GM12878 (cell line): Measurements from ENCODE around the gene SDS. TPM values are rescaled to one million over a fixed set of nuclear protein-coding genes. Genes with fewer than 3 reads are reported as not detected.

Source experiments
- BHLHE40 ChIP-seq, 2 experiments: fragments of 450-650 bp in 1 of 2; IDR thresholded peaks; 2 replicates each; pipeline ENCODE4 v1.6.1; 2011 to 2017; ENCODE audit warnings: low read depth in 2 of 2, borderline replicate concordance in 1 of 2, improper control_type of control experiment in 1 of 2, low read length in 1 of 2, mild to moderate bottlenecking in 1 of 2
- BMI1 ChIP-seq: fragments of 450-650 bp; IDR thresholded peaks from 2 replicates; pipeline ENCODE4 v1.6.1; 2016; ENCODE audit warnings: mild to moderate bottlenecking, moderate library complexity, borderline replicate concordance
- JUND ChIP-seq: IDR thresholded peaks from 2 replicates; pipeline ENCODE4 v1.6.1; 2012; ENCODE audit warnings: low read depth, mild to moderate bottlenecking, low read length, improper control_type of control experiment, moderate library complexity
- KDM1A ChIP-seq: fragments of 200-600 bp; sonication (generic); IDR thresholded peaks from 2 replicates; pipeline ENCODE4 v1.6.1; 2016; ENCODE audit warnings: borderline replicate concordance
- POLR2A ChIP-seq: IDR thresholded peaks from 2 replicates; pipeline ENCODE4 v1.6.1; 2011; ENCODE audit warnings: low read depth, mild to moderate bottlenecking, low read length
- POLR2AphosphoS5 ChIP-seq: IDR thresholded peaks from 2 replicates; pipeline ENCODE4 v1.6.1; 2011; ENCODE audit warnings: mild to moderate bottlenecking, low read length, inconsistent platforms
- RBBP5 ChIP-seq: fragments of 200-600 bp; sonication (generic); conservative IDR thresholded peaks from 2 replicates; pipeline ENCODE4 v1.6.1; 2016
- RUNX3 ChIP-seq: IDR thresholded peaks from 2 replicates; pipeline ENCODE4 v1.6.1; 2012; ENCODE audit warnings: low read length, inconsistent platforms
- polyA plus RNA-seq, 11 experiments: library from polyadenylated mRNA; depleted of rRNA in 4 of 11; unstranded in 6 of 11; stranded (reverse) in 5 of 11; fragments of >200 nt; fragmentation: Nextera tagmentation in 4 of 11; fragmentation: Illumina TruSeq in 1 of 11; extraction: Ambion mirVana in 4 of 11; extraction: Trizol in 1 of 11; gene quantifications; 1 replicate in 1 of 11; 2 replicates in 10 of 11; pipeline versions ENCODE4 v1.2.1 to v1.2.3, GENCODE V29; 2011 to 2016; ENCODE audit warnings: inconsistent platforms in 2 of 11, missing spikeins in 2 of 11, low read depth in 1 of 11
- total RNA-seq, 4 experiments: library from RNA; depleted of rRNA in 3 of 4; stranded (reverse); fragments of >200 nt in 3 of 4; fragmentation: Illumina TruSeq in 1 of 4; extraction: Trizol in 1 of 4; gene quantifications; 2 replicates each; pipeline versions ENCODE4 v1.2.1 to v1.2.3, GENCODE V29; 2013 to 2021
- TF ChIP-seq, protein P1 (sequence below): fragments of 150-350 bp; IDR thresholded peaks from 2 replicates; pipeline ENCODE4 v1.6.1; 2016; ENCODE audit warnings: low read depth, low read length
- TF ChIP-seq, protein P2 (sequence below): fragments of 450-650 bp; IDR thresholded peaks from 2 replicates; pipeline ENCODE4 v1.6.1; 2017; ENCODE audit warnings: mild to moderate bottlenecking, moderate library complexity
- TF ChIP-seq, protein P3 (sequence below): IDR thresholded peaks from 2 replicates; pipeline ENCODE4 v1.6.1; 2012; ENCODE audit warnings: low read depth, low read length, improper control_type of control experiment
- TF ChIP-seq, protein P4 (sequence below): fragments of 450-650 bp; IDR thresholded peaks from 2 replicates; pipeline ENCODE4 v1.6.1; 2018; ENCODE audit warnings: mild to moderate bottlenecking, low read depth, moderate library complexity; ENCODE audit not compliant: partially characterized antibody
- TF ChIP-seq, protein P5 (sequence below): IDR thresholded peaks from 2 replicates; pipeline ENCODE4 v1.6.1; 2012; ENCODE audit warnings: low read depth, low read length, improper control_type of control experiment
- TF ChIP-seq, protein P6 (sequence below): fragments of 450-650 bp; IDR thresholded peaks from 2 replicates; pipeline ENCODE4 v1.6.1; 2017; ENCODE audit warnings: mild to moderate bottlenecking, low read depth, inconsistent platforms; ENCODE audit not compliant: poor library complexity, severe bottlenecking

The SDS gene
- total and polyA plus RNA-seq, 10 of the 15 experiments (the other 5 are each of a cell fraction or from before 2014, with no cell fraction given): 0.18 TPM; not detected in 9

DNA sequence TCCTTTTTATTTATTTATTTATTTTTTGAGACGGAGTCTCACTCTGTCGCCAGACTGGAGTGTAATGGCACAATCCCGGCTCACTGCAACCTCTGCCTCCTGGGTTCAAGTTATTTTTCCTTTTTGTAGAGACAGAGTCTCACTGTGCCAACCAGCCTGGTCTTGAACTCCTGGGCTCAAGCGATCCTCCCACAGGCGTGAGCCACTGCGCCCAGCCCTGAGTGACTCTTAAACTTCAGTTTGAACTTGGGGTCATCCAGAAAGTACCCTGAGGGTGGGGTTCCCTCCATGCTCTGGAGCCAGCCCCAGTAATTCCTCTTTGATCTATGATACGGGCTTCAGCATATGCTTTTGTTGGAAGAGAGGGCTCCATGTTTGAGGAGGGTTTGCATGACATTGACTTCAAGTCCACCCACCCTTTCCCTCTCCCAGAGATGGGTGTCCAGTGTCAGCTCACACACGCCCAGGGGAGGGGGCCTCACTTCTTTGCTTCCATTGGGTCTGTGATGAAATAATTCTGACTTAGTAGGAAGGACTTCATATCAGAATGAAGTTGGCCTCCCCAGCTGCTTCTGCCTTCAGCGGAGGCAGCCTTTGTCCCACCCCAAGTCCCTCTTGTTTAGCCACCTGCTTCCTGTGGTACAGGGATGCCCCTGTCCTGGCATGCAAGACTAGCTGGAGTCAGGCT lies 11.9 kb downstream of the SDS start (continued):
- TF ChIP-seq, protein P1, sequence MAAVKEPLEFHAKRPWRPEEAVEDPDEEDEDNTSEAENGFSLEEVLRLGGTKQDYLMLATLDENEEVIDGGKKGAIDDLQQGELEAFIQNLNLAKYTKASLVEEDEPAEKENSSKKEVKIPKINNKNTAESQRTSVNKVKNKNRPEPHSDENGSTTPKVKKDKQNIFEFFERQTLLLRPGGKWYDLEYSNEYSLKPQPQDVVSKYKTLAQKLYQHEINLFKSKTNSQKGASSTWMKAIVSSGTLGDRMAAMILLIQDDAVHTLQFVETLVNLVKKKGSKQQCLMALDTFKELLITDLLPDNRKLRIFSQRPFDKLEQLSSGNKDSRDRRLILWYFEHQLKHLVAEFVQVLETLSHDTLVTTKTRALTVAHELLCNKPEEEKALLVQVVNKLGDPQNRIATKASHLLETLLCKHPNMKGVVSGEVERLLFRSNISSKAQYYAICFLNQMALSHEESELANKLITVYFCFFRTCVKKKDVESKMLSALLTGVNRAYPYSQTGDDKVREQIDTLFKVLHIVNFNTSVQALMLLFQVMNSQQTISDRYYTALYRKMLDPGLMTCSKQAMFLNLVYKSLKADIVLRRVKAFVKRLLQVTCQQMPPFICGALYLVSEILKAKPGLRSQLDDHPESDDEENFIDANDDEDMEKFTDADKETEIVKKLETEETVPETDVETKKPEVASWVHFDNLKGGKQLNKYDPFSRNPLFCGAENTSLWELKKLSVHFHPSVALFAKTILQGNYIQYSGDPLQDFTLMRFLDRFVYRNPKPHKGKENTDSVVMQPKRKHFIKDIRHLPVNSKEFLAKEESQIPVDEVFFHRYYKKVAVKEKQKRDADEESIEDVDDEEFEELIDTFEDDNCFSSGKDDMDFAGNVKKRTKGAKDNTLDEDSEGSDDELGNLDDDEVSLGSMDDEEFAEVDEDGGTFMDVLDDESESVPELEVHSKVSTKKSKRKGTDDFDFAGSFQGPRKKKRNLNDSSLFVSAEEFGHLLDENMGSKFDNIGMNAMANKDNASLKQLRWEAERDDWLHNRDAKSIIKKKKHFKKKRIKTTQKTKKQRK: no peak
- no peak for TF ChIP-seq RBBP5
- no peak for TF ChIP-seq BHLHE40 (IDR thresholded peaks at IDR 0.05; ENCODE audit: borderline replicate concordance in 1 of 2, low read depth in 2 of 2, low read length in 1 of 2)
- no peak for TF ChIP-seq JUND
- TF ChIP-seq, protein P2, sequence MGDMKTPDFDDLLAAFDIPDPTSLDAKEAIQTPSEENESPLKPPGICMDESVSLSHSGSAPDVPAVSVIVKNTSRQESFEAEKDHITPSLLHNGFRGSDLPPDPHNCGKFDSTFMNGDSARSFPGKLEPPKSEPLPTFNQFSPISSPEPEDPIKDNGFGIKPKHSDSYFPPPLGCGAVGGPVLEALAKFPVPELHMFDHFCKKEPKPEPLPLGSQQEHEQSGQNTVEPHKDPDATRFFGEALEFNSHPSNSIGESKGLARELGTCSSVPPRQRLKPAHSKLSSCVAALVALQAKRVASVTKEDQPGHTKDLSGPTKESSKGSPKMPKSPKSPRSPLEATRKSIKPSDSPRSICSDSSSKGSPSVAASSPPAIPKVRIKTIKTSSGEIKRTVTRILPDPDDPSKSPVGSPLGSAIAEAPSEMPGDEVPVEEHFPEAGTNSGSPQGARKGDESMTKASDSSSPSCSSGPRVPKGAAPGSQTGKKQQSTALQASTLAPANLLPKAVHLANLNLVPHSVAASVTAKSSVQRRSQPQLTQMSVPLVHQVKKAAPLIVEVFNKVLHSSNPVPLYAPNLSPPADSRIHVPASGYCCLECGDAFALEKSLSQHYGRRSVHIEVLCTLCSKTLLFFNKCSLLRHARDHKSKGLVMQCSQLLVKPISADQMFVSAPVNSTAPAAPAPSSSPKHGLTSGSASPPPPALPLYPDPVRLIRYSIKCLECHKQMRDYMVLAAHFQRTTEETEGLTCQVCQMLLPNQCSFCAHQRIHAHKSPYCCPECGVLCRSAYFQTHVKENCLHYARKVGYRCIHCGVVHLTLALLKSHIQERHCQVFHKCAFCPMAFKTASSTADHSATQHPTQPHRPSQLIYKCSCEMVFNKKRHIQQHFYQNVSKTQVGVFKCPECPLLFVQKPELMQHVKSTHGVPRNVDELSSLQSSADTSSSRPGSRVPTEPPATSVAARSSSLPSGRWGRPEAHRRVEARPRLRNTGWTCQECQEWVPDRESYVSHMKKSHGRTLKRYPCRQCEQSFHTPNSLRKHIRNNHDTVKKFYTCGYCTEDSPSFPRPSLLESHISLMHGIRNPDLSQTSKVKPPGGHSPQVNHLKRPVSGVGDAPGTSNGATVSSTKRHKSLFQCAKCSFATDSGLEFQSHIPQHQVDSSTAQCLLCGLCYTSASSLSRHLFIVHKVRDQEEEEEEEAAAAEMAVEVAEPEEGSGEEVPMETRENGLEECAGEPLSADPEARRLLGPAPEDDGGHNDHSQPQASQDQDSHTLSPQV: no peak
- TF ChIP-seq BMI1: no peak
- TF ChIP-seq KDM1A: no peak
- TF ChIP-seq, protein P3, sequence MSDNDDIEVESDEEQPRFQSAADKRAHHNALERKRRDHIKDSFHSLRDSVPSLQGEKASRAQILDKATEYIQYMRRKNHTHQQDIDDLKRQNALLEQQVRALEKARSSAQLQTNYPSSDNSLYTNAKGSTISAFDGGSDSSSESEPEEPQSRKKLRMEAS: no peak
- TF ChIP-seq POLR2A: no peak
- TF ChIP-seq, protein P4, sequence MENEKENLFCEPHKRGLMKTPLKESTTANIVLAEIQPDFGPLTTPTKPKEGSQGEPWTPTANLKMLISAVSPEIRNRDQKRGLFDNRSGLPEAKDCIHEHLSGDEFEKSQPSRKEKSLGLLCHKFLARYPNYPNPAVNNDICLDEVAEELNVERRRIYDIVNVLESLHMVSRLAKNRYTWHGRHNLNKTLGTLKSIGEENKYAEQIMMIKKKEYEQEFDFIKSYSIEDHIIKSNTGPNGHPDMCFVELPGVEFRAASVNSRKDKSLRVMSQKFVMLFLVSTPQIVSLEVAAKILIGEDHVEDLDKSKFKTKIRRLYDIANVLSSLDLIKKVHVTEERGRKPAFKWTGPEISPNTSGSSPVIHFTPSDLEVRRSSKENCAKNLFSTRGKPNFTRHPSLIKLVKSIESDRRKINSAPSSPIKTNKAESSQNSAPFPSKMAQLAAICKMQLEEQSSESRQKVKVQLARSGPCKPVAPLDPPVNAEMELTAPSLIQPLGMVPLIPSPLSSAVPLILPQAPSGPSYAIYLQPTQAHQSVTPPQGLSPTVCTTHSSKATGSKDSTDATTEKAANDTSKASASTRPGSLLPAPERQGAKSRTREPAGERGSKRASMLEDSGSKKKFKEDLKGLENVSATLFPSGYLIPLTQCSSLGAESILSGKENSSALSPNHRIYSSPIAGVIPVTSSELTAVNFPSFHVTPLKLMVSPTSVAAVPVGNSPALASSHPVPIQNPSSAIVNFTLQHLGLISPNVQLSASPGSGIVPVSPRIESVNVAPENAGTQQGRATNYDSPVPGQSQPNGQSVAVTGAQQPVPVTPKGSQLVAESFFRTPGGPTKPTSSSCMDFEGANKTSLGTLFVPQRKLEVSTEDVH: no peak
- no peak for TF ChIP-seq RUNX3
- no peak for TF ChIP-seq POLR2AphosphoS5
- TF ChIP-seq, protein P5, sequence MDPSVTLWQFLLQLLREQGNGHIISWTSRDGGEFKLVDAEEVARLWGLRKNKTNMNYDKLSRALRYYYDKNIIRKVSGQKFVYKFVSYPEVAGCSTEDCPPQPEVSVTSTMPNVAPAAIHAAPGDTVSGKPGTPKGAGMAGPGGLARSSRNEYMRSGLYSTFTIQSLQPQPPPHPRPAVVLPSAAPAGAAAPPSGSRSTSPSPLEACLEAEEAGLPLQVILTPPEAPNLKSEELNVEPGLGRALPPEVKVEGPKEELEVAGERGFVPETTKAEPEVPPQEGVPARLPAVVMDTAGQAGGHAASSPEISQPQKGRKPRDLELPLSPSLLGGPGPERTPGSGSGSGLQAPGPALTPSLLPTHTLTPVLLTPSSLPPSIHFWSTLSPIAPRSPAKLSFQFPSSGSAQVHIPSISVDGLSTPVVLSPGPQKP: no peak
- TF ChIP-seq, protein P6, sequence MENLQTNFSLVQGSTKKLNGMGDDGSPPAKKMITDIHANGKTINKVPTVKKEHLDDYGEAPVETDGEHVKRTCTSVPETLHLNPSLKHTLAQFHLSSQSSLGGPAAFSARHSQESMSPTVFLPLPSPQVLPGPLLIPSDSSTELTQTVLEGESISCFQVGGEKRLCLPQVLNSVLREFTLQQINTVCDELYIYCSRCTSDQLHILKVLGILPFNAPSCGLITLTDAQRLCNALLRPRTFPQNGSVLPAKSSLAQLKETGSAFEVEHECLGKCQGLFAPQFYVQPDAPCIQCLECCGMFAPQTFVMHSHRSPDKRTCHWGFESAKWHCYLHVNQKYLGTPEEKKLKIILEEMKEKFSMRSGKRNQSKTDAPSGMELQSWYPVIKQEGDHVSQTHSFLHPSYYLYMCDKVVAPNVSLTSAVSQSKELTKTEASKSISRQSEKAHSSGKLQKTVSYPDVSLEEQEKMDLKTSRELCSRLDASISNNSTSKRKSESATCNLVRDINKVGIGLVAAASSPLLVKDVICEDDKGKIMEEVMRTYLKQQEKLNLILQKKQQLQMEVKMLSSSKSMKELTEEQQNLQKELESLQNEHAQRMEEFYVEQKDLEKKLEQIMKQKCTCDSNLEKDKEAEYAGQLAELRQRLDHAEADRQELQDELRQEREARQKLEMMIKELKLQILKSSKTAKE: no peak
